ENCODE measurements around the gene DYNLRB1. TPM values are rescaled to one million over a fixed set of nuclear protein-coding genes. Genes with fewer than 3 reads are reported as not detected.

DYNLRB1 gene
- total and polyA plus RNA-seq, 4 donors, result 120 to 305 (median 223) TPM

GRCh38 chr20:34586488-34587163, 70.4 kb downstream of the DYNLRB1 start:
- intact Hi-C loops (cut with DNase I), result no loop called here
- H3K4me1 ChIP-seq (ENCODE audit: control insufficient read depth in 1 of 2, insufficient read depth in 2 of 2, low read length in 2 of 2), result peaks cover 0 to under 1% of the 10 kb centered on the region in 2 donors
- no peaks in the 10 kb centered on the region for H3K27me3 ChIP-seq (ENCODE audit: control insufficient read depth in 1 of 2, insufficient read depth in 2 of 2, low read length in 1 of 2)
- DNase-seq (no peak), ATAC-seq (ENCODE audit: low FRiP score) (no peak)
- WGBS, 2 donors, result 88 to 91% methylated on average over 9 of the region's 9 CpGs
- no peak overlapping the region for H3K27ac ChIP-seq (ENCODE audit: low read depth in 1 of 2, low read length in 2 of 2)
- no peak overlapping the region for H3K4me3 ChIP-seq (ENCODE audit: low read length in 2 of 2)
- H3K36me3 ChIP-seq (ENCODE audit: control insufficient read depth in 1 of 2, insufficient read depth in 2 of 2, low read length in 1 of 2), result peaks cover 0 to 4% of the 10 kb centered on the region in 2 donors
- no peaks in the 10 kb centered on the region for H3K9me3 ChIP-seq (ENCODE audit: control insufficient read depth, low read length)

Other genes starting within 250 kb of the DYNLRB1 start
- 10 to 100 TPM; 31.8 to 37.9 TPM for gene AHCY, start 213.1 kb upstream of the DYNLRB1 start, total RNA-seq
- gene AHCY, start 213.1 kb upstream of the DYNLRB1 start, polyA plus RNA-seq, result 10 to 100 TPM; 38.1 to 53.0 TPM
- 10 to 100 TPM; 60.5 to 66.2 TPM for gene ITCH, start 153.1 kb upstream of the DYNLRB1 start, total RNA-seq
- gene ITCH, start 153.1 kb upstream of the DYNLRB1 start, polyA plus RNA-seq, result 10 to 100 TPM; 11.7 to 13.1 TPM
- gene MAP1LC3A, start 42.3 kb downstream of the DYNLRB1 start, total RNA-seq, result 10 to 100 TPM; 45.0 to 46.1 TPM
- gene MAP1LC3A, start 42.3 kb downstream of the DYNLRB1 start, polyA plus RNA-seq, result 10 to 100 TPM; 32.6 to 92.9 TPM
- 10 to 100 TPM; 10.1 to 11.0 TPM for gene PIGU, start 160.7 kb downstream of the DYNLRB1 start, total RNA-seq
- gene PIGU, start 160.7 kb downstream of the DYNLRB1 start, polyA plus RNA-seq, result 10 to 100 TPM in 1 of 2 donors, 1 to 10 TPM in 1; 6.5 to 17.3 TPM
- 10 to 100 TPM; 12.9 to 29.7 TPM for gene TP53INP2, start 187.9 kb downstream of the DYNLRB1 start, total RNA-seq
- 10 to 100 TPM; 11.3 to 28.3 TPM for gene TP53INP2, start 187.9 kb downstream of the DYNLRB1 start, polyA plus RNA-seq